HG03378 (cell line): ENCODE data around the gene HBA2.
"Not testable (repeated sequence)": the region's sequence is repeated elsewhere in the genome, so short reads cannot be mapped to it uniquely, and the experiment has no call there.

Experiments used
- ATAC-seq: cut with Tn5 transposase; IDR thresholded peaks from one replicate; pipeline ENCODE4 v1.9.1; 2021; ENCODE audit warnings: mild to moderate bottlenecking, moderate library complexity; ENCODE audit not compliant: unreplicated experiment

Gene HBA2

DNA sequence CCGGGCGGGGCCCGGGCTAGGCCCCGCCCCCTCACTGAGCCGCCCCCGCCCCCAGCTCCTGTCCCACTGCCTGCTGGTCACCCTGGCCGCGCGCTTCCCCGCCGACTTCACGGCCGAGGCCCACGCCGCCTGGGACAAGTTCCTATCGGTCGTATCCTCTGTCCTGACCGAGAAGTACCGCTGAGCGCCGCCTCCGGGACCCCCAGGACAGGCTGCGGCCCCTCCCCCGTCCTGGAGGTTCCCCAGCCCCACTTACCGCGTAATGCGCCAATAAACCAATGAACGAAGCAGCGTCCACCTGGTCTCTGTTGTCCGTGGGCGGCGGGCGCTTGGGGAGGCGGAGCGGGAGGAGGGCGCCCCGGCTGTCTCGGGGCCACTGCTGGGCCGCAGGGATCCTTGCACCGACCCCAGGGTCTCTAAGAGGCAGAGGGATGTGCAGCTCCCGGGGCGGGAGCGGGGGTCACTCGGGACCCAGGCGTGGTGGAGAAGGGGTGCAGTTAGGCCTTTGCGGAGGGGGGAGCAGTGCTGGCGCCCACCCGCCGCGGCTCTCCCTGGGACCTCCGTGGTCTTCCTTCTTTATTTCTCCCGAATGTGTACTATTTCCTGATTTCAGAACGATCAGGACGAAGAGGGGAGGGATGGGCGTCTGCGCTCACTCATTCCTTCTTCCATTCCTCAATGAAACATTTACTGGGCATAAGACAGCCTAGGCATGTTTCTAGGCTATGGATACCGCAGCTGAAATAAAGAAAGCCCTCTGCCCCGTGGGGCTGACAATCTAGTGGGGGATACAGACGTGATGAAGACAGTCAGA is 18.3 kb upstream of the HBA2 start:
- ATAC-seq: no peak

DNA sequence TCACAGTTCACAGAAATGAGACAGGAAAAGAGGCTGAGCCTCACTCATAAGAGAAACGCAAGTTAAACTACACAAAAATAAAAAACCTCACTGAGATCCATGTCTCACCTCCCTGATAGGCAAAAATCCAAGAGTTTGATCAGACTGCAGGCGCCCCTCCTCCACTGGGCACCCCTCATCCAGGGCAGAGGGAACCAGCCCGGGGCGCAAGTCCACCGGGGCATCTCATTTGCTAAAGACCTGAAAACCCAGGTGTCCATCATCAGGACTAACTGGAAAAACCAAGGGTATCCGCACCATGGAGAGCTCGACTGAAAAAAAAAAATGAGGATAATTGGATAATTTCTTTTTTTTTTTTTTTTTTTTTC is 17.7 kb upstream of the HBA2 start:
- no peak for ATAC-seq

- no peak for ATAC-seq
These were observed 13.4 kb upstream of the HBA2 start for GRCh38 chr16:159136-159849.

- not testable (repeated sequence) for ATAC-seq
These were observed 12.4 kb upstream of the HBA2 start for GRCh38 chr16:160242-160641.

DNA sequence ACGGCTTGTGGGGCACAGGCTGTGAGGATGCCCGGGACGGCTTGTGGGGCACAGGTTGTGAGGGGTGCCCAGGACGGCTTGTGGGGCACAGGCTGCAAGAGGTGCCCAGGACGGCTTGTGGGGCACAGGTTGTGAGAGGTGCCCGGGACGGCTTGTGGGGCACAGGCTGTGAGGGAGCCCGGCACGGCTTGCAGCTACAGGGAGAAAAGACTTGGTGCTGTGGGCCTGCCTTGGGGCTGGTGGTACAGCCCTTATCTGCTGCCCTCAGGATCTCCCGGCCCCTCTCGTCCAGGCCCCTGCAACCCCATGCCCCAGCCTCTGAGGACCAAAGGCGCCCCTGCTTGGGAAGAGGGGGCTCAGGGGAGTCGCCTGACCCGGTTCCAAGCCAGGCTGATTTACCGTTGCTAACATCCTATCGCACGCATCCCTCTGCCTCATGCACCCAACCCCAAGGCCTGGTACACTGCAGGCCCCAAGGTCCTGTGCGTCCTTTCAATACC is 11.9 kb upstream of the HBA2 start:
- ATAC-seq: no peak

GRCh38 chr16:162271-162991 is 10.2 kb upstream of the HBA2 start:
- ATAC-seq: no peak

- ATAC-seq: not testable (repeated sequence)
These were observed 9.5 kb upstream of the HBA2 start for GRCh38 chr16:163139-163538.

- not testable (repeated sequence) for ATAC-seq
These were observed 9.0 kb upstream of the HBA2 start for GRCh38 chr16:163696-164095.

- not testable (repeated sequence) for ATAC-seq
These were observed 8.4 kb upstream of the HBA2 start for GRCh38 chr16:164134-164823.

DNA sequence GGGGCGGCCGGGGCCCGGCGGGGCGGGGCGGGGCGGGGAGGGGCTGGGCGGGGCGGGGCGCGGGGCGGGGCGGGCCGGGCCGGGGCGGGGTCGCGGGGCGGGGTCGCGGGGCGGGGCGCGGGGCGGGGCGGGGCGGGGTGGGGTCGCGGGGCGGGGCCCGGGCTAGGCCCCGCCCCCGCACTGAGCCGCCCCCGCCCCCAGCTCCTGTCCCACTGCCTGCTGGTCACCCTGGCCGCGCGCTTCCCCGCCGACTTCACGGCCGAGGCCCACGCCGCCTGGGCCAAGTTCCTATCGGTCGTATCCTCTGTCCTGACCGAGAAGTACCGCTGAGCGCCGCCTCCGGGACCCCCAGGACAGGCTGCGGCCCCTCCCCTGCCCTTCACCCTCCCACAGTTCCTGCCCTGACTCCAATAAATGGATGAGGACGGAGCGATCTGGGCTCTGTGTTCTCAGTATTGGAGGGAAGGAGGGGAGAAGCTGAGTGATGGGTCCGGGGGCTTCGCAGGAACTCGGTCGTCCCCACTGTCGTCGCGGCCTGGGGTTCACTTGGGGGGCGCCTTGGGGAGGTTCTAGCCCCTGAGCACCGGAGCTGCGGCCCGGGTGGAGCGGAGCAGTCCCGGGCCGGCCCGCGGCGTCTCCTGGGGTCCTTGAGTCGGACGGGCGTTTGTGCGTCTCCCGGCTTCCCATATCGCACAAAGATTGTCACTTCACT is 7.7 kb upstream of the HBA2 start:
- ATAC-seq: no peak

DNA sequence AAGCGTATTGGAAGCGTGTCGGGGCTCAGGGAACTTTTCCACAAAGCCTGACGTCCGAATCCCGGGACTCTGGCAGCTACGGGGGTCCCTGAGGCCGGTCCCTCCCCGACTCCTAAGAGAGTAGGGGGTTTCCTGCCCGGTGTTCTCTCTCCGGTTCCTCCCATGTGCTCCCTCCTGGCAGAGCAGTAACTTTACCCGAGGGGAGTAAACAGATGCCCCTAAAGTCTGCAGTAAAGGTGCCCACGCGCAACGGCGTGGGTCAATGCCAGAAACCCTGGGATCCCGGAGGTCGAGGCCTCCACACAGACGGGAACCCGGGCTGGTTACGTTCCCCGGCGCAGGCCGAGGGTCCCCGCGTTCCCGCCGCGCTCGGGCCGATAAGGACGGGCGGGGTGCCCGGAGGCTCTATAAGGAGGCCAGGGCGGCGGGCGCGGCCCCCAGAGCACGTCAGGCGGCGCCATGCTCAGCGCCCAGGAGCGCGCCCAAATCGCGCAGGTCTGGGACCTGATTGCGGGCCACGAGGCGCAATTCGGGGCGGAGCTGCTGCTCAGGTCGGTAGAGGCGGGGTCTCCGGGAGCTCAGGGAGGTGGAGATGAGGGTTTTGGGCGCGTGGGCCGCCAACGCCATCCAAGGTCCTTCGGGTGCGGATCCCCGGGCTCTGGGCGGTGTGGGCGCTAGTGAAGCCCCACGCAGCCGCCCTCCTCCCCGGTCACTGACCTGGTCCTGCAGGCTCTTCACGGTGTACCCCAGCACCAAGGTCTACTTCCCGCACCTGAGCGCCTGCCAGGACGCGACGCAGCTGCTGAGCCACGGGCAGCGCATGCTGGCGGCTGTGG is 6.9 kb upstream of the HBA2 start, which contains the start of gene HBM:
TSS of gene HBM (plus strand) at position 440 of the 836 bp plus-strand sequence. CDS start at position 460, 20 bp downstream.
- ATAC-seq: no peak

DNA sequence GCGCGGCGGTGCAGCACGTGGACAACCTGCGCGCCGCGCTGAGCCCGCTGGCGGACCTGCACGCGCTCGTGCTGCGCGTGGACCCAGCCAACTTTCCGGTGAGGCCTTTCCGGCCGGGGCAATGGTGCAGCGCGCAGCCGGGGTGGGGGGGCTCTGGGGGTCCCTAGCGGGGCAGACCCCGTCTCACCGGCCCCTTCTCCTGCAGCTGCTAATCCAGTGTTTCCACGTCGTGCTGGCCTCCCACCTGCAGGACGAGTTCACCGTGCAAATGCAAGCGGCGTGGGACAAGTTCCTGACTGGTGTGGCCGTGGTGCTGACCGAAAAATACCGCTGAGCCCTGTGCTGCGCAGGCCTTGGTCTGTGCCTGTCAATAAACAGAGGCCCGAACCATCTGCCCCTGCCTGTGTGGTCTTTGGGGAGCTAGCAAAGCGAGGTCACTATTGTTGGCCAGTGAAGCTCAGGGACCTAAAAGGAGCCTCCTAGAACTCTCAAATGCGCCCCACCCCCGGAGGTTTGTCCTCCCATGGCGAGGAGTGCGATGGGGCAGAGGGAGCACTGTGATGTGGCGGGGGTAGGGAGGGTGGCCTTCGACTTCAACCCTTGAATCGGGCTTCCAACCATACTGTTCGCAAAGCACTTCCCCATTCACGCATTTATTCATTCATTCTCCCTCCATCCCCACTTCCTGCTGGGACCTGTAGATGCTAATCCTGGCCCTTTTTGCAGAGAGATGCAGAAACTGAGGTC is 6.1 kb upstream of the HBA2 start:
- ATAC-seq: no peak

DNA sequence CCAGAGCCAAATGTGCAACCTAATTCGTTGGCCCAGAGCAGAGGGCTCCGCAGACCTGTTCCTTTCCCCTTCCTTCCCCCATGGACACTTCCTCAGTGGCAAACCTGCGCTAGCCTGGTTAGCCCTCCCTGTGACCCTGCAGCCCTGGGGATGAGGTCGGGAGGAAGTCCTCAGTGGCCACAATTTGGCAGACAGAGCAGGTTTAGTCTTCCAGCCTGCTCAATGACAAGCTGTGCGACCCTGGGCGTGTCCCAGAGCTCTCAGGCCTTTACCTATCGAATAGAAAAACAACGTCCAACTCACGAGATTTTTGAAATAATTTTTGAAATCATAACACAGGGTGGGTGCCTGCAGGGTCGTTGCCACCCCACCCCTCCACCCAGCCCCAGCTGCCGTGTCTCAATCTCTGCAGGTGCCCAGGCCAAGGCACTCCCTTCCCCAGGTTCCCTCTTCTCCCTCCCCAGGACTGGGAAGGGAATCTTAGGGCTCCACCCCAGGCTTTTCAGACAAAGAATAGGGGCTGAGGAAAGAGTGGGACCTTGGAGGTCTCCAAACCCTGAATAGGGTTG is 5.5 kb upstream of the HBA2 start:
- ATAC-seq: no peak

- no peak for ATAC-seq
These were observed 4.3 kb upstream of the HBA2 start for GRCh38 chr16:168424-168823.

DNA sequence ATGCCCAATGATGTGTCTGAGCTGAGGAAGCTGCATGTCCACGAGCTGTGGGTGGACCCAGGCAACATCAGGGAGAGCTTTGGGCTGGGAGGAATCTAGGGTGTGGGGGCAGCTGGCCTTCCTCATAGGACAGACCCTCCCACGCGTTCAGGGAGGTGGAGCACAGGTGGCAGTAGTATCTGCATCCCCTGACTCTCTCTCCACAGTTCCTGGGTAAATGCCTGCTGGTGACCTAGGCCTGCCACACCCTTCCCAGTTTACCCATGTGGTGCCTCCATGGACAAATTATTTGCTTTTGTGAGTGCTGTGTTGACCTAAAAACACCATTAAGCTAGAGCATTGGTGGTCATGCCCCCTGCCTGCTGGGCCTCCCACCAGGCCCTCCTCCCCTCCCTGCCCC is 3.7 kb upstream of the HBA2 start:
- ATAC-seq: no peak

- ATAC-seq: not testable (repeated sequence)
These were observed 2.6 kb upstream of the HBA2 start for GRCh38 chr16:170088-170507.

GRCh38 chr16:170788-171187 is 1.9 kb upstream of the HBA2 start:
- no peak for ATAC-seq

GRCh38 chr16:173211-173854 is 657 bp downstream of the HBA2 start:
- not testable (repeated sequence) for ATAC-seq
